Neural cell (in vitro differentiated cells): Measurements from ENCODE around the gene NSUN6. TPM values are rescaled to one million over a fixed set of nuclear protein-coding genes. Genes with fewer than 3 reads are reported as not detected.

Source experiments
- H2AFZ ChIP-seq: fragments of 200-600, 300-800 bp; sonication (generic), shearing (Covaris generic); 2 replicates; pipeline ENCODE4 v1.6.0; 2014; ENCODE audit warnings: low read depth, mild to moderate bottlenecking, antibody characterized with exemption, low read length, moderate library complexity
- H3F3A ChIP-seq: fragments of 200-600 bp; shearing (Covaris generic); 2 replicates; pipeline ENCODE4 v1.6.1; 2016; ENCODE audit warnings: mild to moderate bottlenecking, moderate library complexity, mixed read lengths, antibody characterized with exemption, low read length; ENCODE audit not compliant: insufficient read depth, poor library complexity, severe bottlenecking
- H3K27ac ChIP-seq: fragments of 200-600, 300-800 bp; sonication (generic), shearing (Covaris generic); 2 replicates; pipeline ENCODE4 v1.5.1; 2014; ENCODE audit warnings: mild to moderate bottlenecking, low read length, moderate library complexity
- H3K27me3 ChIP-seq: fragments of 300-800, 200-600 bp; sonication (generic), shearing (Covaris generic); 2 replicates; pipeline ENCODE4 v1.6.0; 2014; ENCODE audit warnings: mild to moderate bottlenecking, low read depth, low read length, moderate library complexity; ENCODE audit not compliant: insufficient read depth
- H3K36me3 ChIP-seq: fragments of 300-800, 200-600 bp; sonication (generic), shearing (Covaris generic); 2 replicates; pipeline ENCODE4 v1.5.1; 2014; ENCODE audit warnings: mild to moderate bottlenecking, antibody characterized with exemption, low read length, moderate library complexity; ENCODE audit not compliant: insufficient read depth
- H3K4me2 ChIP-seq: fragments of 300-800, 200-600 bp; sonication (generic), shearing (Covaris generic); 2 replicates; pipeline ENCODE4 v1.6.0; 2014; ENCODE audit warnings: mild to moderate bottlenecking, low read length
- H3K4me3 ChIP-seq: fragments of 300-800, 200-600 bp; sonication (generic), shearing (Covaris generic); 2 replicates; pipeline ENCODE4 v1.5.1; 2014; ENCODE audit warnings: mild to moderate bottlenecking, low read length, moderate library complexity
- H3K79me2 ChIP-seq: fragments of 200-600 bp; shearing (Covaris generic); replicated peaks from 2 replicates; pipeline ENCODE4 v1.6.0; 2014; ENCODE audit warnings: mild to moderate bottlenecking, low read length, moderate library complexity; ENCODE audit not compliant: insufficient read depth
- H3K9ac ChIP-seq: fragments of 300-800, 200-600 bp; sonication (generic), shearing (Covaris generic); 2 replicates; pipeline ENCODE4 v1.6.1; 2016; ENCODE audit warnings: mild to moderate bottlenecking, low read length, mixed read lengths
- H3K9me2 ChIP-seq: fragments of 200-600 bp; shearing (Covaris generic); 2 replicates; pipeline ENCODE4 v1.6.1; 2016; ENCODE audit warnings: mild to moderate bottlenecking, low read length, mixed read lengths; ENCODE audit not compliant: insufficient read depth
- H3K9me3 ChIP-seq: fragments of 200-600, 300-800 bp; sonication (generic), shearing (Covaris generic); 2 replicates; pipeline ENCODE4 v1.6.1; 2016; ENCODE audit warnings: mild to moderate bottlenecking, mixed run types, low read length, moderate library complexity, mixed read lengths
- H4K20me1 ChIP-seq: fragments of 200-600 bp; shearing (Covaris generic); 2 replicates; pipeline ENCODE4 v1.6.1; 2016; ENCODE audit warnings: mild to moderate bottlenecking, mixed run types; ENCODE audit not compliant: insufficient read depth
- CTCF ChIP-seq: fragments of 450-650 bp; IDR thresholded peaks from 2 replicates; pipeline ENCODE4 v1.5.1; 2014; ENCODE audit warnings: antibody characterized with exemption, mild to moderate bottlenecking, moderate library complexity; ENCODE audit not compliant: poor library complexity, severe bottlenecking
- EP300 ChIP-seq: fragments of 450-650 bp; conservative IDR thresholded peaks from 2 replicates; pipeline ENCODE4 v1.6.1; 2014; ENCODE audit warnings: antibody characterized with exemption, mild to moderate bottlenecking, moderate library complexity; ENCODE audit not compliant: poor library complexity, severe bottlenecking
- EZH2 ChIP-seq: fragments of 200-600, 300-800 bp; shearing (Covaris generic), sonication (generic); IDR thresholded peaks from 2 replicates; pipeline ENCODE4 v1.6.1; 2014; ENCODE audit warnings: antibody characterized with exemption, low read length, borderline replicate concordance, mild to moderate bottlenecking; ENCODE audit not compliant: insufficient read depth, poor library complexity, severe bottlenecking
- MXI1 ChIP-seq: fragments of 450-650 bp; conservative IDR thresholded peaks from 2 replicates; pipeline ENCODE4 v1.6.1; 2014; ENCODE audit warnings: antibody characterized with exemption, mild to moderate bottlenecking; ENCODE audit not compliant: poor library complexity, severe bottlenecking
- POLR2AphosphoS5 ChIP-seq: IDR thresholded peaks from 2 replicates; pipeline ENCODE4 v1.6.1; 2012
- RAD21 ChIP-seq: fragments of 450-650 bp; conservative IDR thresholded peaks from 2 replicates; pipeline ENCODE4 v1.6.1; 2014; ENCODE audit warnings: antibody characterized with exemption, mild to moderate bottlenecking, moderate library complexity
- SMC3 ChIP-seq: fragments of 450-650 bp; conservative IDR thresholded peaks from 2 replicates; pipeline ENCODE4 v1.6.1; 2014; ENCODE audit warnings: antibody characterized with exemption, mild to moderate bottlenecking, moderate library complexity; ENCODE audit not compliant: poor library complexity
- TAF1 ChIP-seq: IDR thresholded peaks from 2 replicates; pipeline ENCODE4 v1.6.1; 2012; ENCODE audit warnings: low read depth
- polyA plus RNA-seq: library from polyadenylated mRNA; depleted of rRNA; stranded (reverse); fragments of >200 nt; gene quantifications from 2 replicates; pipeline ENCODE4 v1.2.3, GENCODE V29; 2014
- TF ChIP-seq, protein P1 (sequence below): IDR thresholded peaks from 2 replicates; pipeline ENCODE4 v1.6.1; 2012; ENCODE audit warnings: borderline replicate concordance

Gene NSUN6
- polyA plus RNA-seq, 1 donor from 2014 or later, result 74.6 TPM

DNA sequence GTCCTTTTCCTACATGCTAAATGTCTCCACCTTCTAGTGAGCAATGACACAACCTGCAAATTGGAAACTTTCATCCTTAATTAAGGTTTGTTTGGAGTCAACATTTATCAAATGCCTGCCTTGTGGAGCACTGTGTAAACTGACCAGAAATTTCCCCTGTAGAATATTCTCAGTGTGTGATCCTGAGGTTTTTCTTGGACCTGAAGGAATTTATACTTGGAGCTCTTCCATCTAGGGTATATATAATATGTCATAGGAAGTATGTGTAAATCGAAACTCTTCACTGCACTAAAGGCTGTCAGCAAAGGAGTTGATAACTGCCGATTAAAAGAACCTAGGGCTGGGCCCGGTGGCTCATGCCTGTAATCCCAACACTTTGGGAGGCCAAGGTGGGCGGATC lies 152.4 kb downstream of the NSUN6 start:
- no peaks in the 10 kb centered on the region for H3K27me3 ChIP-seq
- no peaks in the 10 kb centered on the region for H3K9me2 ChIP-seq
- no peak for TF ChIP-seq EP300
- no peak for TF ChIP-seq POLR2AphosphoS5
- no peak for TF ChIP-seq EZH2
- no peak for TF ChIP-seq RAD21
- TF ChIP-seq TAF1, result no peak
- H3K4me2 ChIP-seq, result no peak overlapping the region
- H2AFZ ChIP-seq, result no peak overlapping the region
- H3F3A ChIP-seq, result no peaks in the 10 kb centered on the region
- H3K9me3 ChIP-seq, result no peaks in the 10 kb centered on the region
- H3K4me3 ChIP-seq, result no peak overlapping the region
- no peak overlapping the region for H3K9ac ChIP-seq
- no peaks in the 10 kb centered on the region for H3K36me3 ChIP-seq
- H3K79me2 ChIP-seq, result no peaks in the 10 kb centered on the region
- H3K27ac ChIP-seq, result no peak overlapping the region
- no peaks in the 10 kb centered on the region for H4K20me1 ChIP-seq

DNA sequence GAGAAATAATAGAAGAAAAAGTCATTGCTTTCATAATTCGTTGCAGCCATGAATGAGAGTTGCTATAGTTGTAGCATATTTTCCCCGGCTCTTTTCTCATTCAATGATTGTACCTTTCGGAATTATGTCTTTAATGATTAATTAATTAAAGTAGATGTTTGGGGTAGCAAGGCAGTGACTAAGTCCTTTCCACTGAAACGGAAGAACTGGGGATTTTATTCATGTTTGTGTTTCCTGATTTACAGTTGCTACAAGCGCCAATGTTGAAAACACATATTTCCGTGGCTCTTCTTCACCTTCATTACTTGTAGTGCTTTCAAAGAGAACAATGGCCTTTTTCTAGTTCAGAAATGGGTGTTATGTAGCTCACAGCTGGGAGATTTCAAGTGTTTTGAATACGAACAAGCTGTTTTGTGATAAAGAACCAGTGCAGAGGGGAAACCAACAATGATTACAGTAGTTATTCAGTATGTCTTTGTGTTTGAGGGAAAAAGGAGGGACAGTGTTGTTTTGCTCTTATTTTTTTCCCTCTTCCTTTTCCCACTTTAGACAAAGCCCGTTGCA lies 153.5 kb downstream of the NSUN6 start:
- Histone ChIP-seq H3K4me3 (no peak overlapping the region), H3K27ac (no peak overlapping the region)

More for the DNA sequence above, 153.5 kb downstream of the NSUN6 start:
- TF ChIP-seq, protein P1, sequence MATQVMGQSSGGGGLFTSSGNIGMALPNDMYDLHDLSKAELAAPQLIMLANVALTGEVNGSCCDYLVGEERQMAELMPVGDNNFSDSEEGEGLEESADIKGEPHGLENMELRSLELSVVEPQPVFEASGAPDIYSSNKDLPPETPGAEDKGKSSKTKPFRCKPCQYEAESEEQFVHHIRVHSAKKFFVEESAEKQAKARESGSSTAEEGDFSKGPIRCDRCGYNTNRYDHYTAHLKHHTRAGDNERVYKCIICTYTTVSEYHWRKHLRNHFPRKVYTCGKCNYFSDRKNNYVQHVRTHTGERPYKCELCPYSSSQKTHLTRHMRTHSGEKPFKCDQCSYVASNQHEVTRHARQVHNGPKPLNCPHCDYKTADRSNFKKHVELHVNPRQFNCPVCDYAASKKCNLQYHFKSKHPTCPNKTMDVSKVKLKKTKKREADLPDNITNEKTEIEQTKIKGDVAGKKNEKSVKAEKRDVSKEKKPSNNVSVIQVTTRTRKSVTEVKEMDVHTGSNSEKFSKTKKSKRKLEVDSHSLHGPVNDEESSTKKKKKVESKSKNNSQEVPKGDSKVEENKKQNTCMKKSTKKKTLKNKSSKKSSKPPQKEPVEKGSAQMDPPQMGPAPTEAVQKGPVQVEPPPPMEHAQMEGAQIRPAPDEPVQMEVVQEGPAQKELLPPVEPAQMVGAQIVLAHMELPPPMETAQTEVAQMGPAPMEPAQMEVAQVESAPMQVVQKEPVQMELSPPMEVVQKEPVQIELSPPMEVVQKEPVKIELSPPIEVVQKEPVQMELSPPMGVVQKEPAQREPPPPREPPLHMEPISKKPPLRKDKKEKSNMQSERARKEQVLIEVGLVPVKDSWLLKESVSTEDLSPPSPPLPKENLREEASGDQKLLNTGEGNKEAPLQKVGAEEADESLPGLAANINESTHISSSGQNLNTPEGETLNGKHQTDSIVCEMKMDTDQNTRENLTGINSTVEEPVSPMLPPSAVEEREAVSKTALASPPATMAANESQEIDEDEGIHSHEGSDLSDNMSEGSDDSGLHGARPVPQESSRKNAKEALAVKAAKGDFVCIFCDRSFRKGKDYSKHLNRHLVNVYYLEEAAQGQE, result no peak
- no peak for TF ChIP-seq TAF1
- no peak for TF ChIP-seq POLR2AphosphoS5
- no peak for TF ChIP-seq SMC3
- TF ChIP-seq EP300, result no peak
- TF ChIP-seq MXI1, result no peak
- no peak for TF ChIP-seq CTCF
- no peak for TF ChIP-seq EZH2
- TF ChIP-seq RAD21, result no peak
- no peaks in the 10 kb centered on the region for H3K9me3 ChIP-seq
- no peak overlapping the region for H3K4me2 ChIP-seq
- no peaks in the 10 kb centered on the region for H4K20me1 ChIP-seq
- H3K79me2 ChIP-seq, result no peaks in the 10 kb centered on the region
- H3K9me2 ChIP-seq, result no peaks in the 10 kb centered on the region
- H2AFZ ChIP-seq, result no peak overlapping the region
- H3K27me3 ChIP-seq, result no peaks in the 10 kb centered on the region
- H3F3A ChIP-seq, result no peaks in the 10 kb centered on the region
- no peak overlapping the region for H3K9ac ChIP-seq
- no peaks in the 10 kb centered on the region for H3K36me3 ChIP-seq

Other genes with a start within 250 kb of the NSUN6 start
- gene ARL5B, start 7.8 kb upstream of the NSUN6 start, polyA plus RNA-seq, result 45.1 and 50.0 TPM in 2 replicates